MG63 (cell line): ENCODE data around the gene SPOCK1. TPM values are rescaled to one million over a fixed set of nuclear protein-coding genes. Genes with fewer than 3 reads are reported as not detected.

Source experiments
- DNase-seq: peaks from one replicate; pipeline ENCODE4 v3.0.0-alpha.2; 2020
- H3K27me3 ChIP-seq: fragments of 250-450 bp; sonication (Bioruptor Pico); 2 replicates; pipeline ENCODE4 v1.5.1; 2020; ENCODE audit warnings: mild to moderate bottlenecking, moderate library complexity
- H3K36me3 ChIP-seq: fragments of 250-450 bp; sonication (Bioruptor Pico); 2 replicates; pipeline ENCODE4 v1.5.1; 2020; ENCODE audit warnings: mild to moderate bottlenecking, moderate library complexity
- H3K4me3 ChIP-seq: fragments of 250-450 bp; sonication (Bioruptor Pico); 2 replicates; pipeline ENCODE4 v1.5.1; 2020; ENCODE audit warnings: mild to moderate bottlenecking, moderate library complexity
- H3K9me3 ChIP-seq: fragments of 250-450 bp; sonication (Bioruptor Pico); 2 replicates; pipeline ENCODE4 v1.5.1; 2020; ENCODE audit warnings: mild to moderate bottlenecking, moderate library complexity
- total RNA-seq: library from RNA; depleted of rRNA; stranded (reverse); fragments of >200 nt; shearing (Covaris generic); gene quantifications from 2 replicates; pipeline ENCODE4 v1.2.3, GENCODE V29; 2014; ENCODE audit warnings: low replicate concordance

The SPOCK1 gene
- total RNA-seq, 1 experiment from 2014 or later = 92.3 TPM

DNA sequence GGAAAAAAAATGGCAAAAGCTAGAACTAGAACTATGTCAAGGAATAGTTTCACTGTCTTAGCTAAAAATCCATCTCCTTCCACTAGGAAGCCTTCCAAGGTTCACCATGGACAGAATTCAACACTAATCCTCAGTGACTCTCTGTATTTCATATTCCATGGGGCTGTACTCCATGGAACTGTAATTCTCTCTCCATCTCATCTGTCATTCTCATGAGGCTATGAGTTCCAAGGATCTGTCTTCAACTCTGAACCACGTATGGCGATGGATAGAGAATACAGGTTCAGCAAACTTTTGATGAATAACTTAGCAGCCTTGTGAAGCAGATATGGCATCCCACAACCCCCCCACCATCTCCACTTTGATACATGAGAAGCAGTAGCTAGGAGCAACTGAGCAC lies 184.0 kb downstream of the SPOCK1 start:
- Histone ChIP-seq H3K27me3 (no peaks in the 10 kb centered on the region), H3K4me3 (no peak overlapping the region), H3K36me3 (peaks cover 4% of the 10 kb centered on the region; the same call in 1 of the 2 replicates), H3K9me3 (no peaks in the 10 kb centered on the region)
- DNase-seq = no peak

DNA sequence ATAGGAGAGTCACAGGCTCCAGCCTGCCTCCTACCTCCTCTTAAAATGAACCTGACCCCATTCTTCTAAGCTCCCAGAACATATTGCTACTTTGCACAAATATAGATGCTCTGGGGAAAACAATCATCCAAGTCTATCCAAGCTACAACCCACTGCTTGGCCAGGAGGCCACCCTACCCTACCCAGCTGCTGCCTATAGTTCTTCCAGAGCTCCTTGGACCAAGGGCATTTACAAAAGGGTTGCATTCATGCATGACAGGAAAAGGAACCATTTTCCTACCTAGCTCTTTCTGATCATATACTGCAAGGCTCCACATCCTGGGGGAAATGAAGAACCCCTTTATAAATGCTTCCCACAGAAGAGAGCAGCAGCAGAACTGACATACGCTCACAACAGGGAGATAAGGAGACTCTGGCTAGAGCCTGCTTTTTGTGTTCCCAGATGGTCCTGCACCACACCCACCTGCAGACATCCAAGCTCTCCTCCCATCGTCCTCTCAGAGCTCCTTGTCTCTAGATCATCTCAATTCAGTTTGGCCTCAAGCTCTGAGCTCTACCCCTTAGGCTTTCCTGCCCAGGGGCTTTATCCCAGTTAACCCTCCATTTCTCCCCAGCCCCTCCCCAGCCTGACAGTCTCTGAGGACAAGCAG lies 185.5 kb downstream of the SPOCK1 start:
- Histone ChIP-seq H3K27me3 (no peaks in the 10 kb centered on the region), H3K9me3 (no peaks in the 10 kb centered on the region), H3K36me3 (peaks cover 4% of the 10 kb centered on the region; the same call in 1 of the 2 replicates), H3K4me3 (no peak overlapping the region)
- DNase-seq = no peak

DNA sequence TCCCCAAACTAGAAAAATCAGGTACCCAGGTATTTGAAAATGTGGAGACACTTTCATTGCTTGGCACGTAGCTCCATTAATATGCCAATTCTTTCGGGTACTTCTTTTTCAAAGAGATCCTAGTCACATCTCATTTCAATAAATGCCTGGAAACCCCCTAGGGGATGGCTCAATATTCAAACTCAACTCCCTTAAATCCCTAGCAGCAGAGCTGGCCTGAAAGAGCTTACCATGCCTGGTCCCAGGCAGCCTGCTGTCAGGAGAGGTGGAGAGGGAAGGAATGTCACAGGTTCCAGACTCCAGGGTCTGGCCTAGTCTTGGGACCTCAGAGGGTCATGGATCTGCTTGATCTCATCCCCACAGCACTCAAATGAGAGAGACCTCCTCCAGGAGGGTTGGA lies 187.1 kb downstream of the SPOCK1 start:
- no peaks in the 10 kb centered on the region for H3K27me3 ChIP-seq
- no peaks in the 10 kb centered on the region for H3K9me3 ChIP-seq
- DNase-seq = no peak
- H3K36me3 ChIP-seq = peaks cover 4% of the 10 kb centered on the region; the same call in 1 of the 2 replicates
- no peak overlapping the region for H3K4me3 ChIP-seq

DNA sequence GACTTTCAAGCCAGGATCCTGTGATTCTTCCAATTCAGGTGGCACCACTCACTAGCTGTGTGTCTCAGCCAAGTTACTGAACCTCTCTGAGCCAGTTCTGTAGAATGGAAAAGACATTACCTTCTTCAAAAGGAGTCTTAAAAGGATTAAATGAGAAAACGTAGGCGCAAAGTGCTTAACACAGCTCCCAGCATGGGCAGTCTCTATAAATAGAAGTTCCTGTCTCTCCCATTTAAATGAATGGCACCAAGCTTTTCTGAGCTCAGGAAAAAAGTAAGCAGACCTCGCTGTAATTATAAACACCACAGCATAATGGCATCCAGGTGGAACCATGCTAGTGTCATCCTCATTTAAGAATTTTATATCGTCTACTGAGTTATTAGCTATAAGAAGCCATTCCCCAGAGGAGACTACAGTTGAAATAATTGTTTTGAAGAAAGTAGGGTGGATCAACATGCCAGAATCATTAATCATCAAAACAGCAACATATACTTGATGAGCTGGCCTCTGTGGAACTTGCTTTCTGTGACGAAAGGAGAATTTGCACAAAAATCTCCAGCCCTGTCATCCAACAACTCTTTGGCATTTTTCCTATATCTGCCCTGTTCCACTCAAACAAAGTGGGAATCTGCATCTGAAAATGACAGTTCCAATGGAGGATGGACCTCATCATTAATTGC lies 188.9 kb downstream of the SPOCK1 start:
- DNase-seq = peak; percentile 78
- Histone ChIP-seq H3K27me3 (no peaks in the 10 kb centered on the region), H3K36me3 (no peaks in the 10 kb centered on the region), H3K4me3 (no peak overlapping the region), H3K9me3 (no peaks in the 10 kb centered on the region)

DNA sequence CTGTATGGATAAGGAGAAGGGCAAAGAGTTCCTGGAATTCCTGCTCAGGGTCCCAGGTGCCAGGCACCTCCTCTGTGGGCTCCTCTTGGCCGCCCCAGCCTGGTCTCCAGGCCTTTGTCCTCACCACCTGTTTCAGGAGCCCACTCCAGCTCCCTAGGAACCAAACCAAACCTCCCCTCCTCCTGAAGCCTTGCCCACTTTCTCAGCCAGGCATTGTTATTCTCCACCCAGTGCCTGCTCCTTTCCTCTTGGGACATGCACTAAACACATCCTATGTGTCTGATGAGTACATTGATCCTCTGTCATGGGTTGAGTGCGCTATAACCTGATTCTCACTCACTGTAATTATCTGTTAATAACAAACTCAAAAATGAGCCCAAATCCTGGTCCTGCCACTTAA lies 189.8 kb downstream of the SPOCK1 start:
- DNase-seq = no peak
- H3K36me3 ChIP-seq = no peaks in the 10 kb centered on the region
- H3K27me3 ChIP-seq = no peaks in the 10 kb centered on the region
- no peaks in the 10 kb centered on the region for H3K9me3 ChIP-seq
- no peak overlapping the region for H3K4me3 ChIP-seq

DNA sequence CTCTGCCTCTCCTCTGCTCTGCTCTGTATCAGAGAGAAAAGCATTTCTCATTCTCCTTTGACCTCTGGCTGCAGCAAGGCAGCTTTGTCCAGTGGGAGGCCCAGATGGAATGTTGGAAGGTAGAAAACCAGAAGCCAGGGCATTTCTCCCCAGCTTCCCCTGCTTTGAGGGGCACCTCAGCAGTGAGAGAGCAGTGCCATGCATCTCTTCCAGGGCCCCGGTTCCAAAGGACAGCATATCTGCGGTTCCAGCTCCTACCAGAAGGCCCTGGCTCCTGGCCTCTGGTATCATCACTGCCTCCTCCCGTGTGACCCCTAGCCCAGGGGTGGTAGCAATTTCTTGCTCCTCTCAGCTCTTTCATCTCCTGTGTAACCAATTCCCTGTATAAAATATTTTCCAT lies 190.8 kb downstream of the SPOCK1 start:
- no peaks in the 10 kb centered on the region for H3K9me3 ChIP-seq
- H3K36me3 ChIP-seq = no peaks in the 10 kb centered on the region
- no peak overlapping the region for H3K4me3 ChIP-seq
- no peak for DNase-seq
- no peaks in the 10 kb centered on the region for H3K27me3 ChIP-seq

DNA sequence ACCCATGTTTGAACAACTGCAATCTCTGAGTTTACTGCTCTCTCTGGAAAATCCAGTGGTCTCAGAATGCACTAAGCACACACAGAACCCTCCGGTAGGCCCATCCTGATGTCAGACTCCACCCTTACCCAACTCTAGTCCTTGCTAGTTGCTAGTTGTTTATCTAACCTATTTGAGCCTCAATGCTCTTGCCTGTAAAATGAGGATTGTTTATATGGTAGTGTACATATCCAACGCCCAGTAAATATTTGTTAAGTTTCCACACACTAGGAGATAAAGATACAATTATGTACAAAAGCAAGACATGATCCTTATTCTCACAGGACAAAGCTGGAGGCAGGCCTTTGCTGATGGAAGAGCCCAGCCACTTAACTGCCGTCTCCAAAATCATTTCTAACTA lies 192.2 kb downstream of the SPOCK1 start:
- Histone ChIP-seq H3K36me3 (no peaks in the 10 kb centered on the region), H3K27me3 (no peaks in the 10 kb centered on the region), H3K4me3 (no peak overlapping the region), H3K9me3 (no peaks in the 10 kb centered on the region)
- DNase-seq = no peak

DNA sequence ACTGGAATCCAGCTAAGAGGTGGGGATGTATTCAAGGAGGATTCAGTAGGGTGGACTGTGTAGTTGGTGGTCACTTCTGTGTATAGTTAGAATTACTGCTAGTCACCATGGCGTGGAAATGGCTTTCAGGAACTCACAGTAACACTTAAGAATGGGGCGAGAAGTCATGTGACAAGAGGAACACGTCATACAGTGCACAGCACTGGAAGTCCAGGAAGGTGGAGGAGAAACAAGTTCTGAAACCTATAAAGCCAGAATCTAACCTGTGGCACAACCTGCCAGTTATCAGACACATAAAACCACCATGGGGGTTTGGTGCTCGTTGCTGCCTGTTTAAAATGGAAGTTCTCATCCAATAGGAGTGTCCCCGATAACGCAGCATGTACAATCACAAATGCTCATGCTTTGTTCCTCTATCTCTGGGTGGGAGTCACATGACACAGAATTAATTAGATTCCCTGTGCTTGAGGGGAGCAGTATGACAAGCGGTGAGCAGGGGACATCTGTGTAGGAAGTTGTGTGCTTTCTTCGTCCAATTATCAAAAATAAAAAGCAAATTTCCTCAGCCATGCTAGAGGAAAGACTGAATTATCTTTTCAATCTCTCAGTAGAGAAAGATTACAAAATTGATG lies 193.0 kb downstream of the SPOCK1 start:
- H3K4me3 ChIP-seq = no peak overlapping the region
- no peaks in the 10 kb centered on the region for H3K27me3 ChIP-seq
- no peaks in the 10 kb centered on the region for H3K9me3 ChIP-seq
- no peak for DNase-seq
- H3K36me3 ChIP-seq = no peaks in the 10 kb centered on the region

DNA sequence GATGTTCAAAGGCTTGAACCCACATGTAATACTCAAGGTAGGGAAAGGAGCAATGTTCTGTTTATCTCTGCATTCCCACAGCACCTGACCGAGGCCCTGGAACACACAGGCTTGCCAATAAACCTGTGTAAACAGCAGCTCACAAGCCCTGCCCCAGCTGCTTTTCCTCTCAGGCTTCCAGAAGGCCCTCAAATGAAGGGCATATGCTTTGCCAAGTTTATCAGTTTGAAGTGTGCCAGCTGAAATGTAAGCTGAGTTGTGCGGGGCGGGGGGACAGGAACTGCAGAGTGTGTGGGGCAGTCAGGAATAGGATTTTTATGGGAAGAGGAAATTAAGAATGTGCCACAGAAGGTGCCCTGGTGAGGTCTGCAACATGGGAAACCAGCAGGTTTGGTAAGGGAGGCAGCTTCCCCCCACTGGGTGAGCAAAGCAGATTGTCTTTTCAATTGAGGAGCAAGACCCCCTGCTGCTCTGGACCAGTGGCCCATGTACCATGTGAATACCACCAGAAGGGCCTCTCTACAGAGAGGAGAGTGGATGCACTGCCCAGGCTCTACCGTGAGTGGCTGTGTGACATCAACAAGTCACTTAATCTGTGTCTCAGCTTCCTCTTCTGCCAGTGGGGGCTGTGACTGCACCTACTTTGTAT lies 194.8 kb downstream of the SPOCK1 start:
- DNase-seq = peak; percentile 54
- Histone ChIP-seq H3K36me3 (no peaks in the 10 kb centered on the region), H3K27me3 (no peaks in the 10 kb centered on the region), H3K9me3 (0 out of 2 replicates have a peak, but pooled peaks cover 2% of the 10 kb centered on the region), H3K4me3 (no peak overlapping the region)

DNA sequence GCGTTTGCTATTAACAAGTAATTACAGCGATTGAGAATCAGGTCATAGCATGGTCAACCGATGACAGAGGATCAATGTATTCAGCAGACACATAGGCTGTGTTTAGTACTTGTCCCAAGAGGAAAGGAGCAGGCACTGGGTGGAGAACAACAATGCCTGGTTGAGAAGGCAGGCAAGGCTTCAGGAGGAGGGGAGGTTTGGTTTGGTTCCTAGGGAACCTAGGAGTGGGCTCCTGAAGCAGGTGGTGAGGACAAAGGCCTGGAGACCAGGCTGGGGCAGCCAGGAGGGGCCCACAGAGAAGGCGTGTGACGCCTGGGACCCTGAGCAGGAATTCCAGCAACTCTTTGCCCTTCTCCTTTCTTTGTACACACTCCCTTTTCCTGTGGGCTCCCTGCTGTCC lies 195.6 kb downstream of the SPOCK1 start:
- Histone ChIP-seq H3K4me3 (no peak overlapping the region), H3K9me3 (0 out of 2 replicates have a peak, but pooled peaks cover 2% of the 10 kb centered on the region), H3K36me3 (no peaks in the 10 kb centered on the region), H3K27me3 (no peaks in the 10 kb centered on the region)
- DNase-seq = no peak

DNA sequence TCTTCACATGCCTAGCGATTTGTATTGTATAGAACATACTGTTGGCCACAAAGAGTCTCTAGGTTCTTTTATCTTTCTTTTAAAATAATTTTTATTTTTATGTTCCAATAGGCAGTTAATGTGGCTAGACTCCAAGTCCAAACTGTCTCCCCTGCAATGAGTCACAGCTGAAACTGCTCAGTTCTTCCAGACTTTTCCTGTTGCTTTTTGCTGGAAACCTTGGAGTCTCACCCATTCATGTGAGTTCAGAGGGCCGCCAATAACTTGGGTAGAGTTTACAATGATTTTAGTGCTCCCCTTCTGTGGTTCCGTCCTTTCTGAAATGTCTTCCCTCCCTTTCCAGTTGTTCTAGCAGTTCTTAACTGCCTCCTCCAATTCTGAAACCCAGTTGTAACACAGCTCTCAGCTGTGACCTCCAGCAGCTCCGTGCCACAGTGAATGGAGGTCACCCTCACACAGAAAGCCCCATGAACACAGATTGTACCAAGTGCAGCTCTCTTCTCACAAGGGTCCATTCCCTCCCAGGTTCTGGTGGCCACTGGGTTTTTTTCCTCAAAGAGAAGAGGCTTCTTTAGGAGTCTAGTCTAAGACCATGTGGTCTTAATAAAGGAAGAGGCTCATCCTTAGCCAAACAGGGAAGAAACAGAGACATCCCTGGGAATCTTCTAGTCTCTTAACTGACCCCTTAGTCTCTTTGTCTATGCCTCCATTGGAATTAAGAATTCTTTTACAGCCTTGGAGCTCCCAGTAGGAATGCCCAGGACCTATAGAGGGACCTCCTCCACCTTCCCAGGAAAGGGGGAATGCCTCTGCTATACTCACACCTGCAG lies 198.5 kb downstream of the SPOCK1 start:
- DNase-seq = peak; percentile 52
- 0 out of 2 replicates have a peak, but pooled peaks cover 2% of the 10 kb centered on the region for H3K9me3 ChIP-seq
- no peak overlapping the region for H3K4me3 ChIP-seq
- H3K36me3 ChIP-seq = no peaks in the 10 kb centered on the region
- H3K27me3 ChIP-seq = no peaks in the 10 kb centered on the region

DNA sequence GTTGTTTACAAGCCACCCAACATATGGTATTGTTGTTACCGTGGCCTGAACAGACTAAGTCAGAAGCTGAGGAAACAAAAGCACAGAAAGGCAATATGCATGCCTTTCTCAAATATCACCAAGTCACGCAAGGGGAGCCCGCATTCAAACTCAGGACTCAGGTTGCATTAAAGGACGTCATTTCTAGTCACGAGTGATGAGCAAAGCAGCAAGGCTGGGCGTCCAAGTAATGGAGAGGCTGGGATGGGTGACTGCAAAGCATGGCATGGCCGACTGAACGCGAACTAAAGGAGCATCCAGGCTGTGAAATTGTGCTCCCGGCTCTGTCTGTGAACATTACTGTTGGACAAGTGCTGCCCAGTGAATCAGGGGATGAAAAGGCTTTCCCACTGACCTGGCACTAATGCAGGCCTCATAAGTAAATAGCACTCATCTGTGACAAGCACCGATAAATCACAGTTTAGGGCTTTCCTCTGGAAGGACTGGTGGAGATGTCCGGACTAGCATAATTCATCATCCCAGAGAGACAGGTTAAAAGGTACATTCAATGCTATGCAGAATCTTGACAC lies 202.8 kb downstream of the SPOCK1 start:
- no peaks in the 10 kb centered on the region for H3K36me3 ChIP-seq
- H3K27me3 ChIP-seq = no peaks in the 10 kb centered on the region
- no peak for DNase-seq
- 0 out of 2 replicates have a peak, but pooled peaks cover 2% of the 10 kb centered on the region for H3K9me3 ChIP-seq
- H3K4me3 ChIP-seq = no peak overlapping the region

DNA sequence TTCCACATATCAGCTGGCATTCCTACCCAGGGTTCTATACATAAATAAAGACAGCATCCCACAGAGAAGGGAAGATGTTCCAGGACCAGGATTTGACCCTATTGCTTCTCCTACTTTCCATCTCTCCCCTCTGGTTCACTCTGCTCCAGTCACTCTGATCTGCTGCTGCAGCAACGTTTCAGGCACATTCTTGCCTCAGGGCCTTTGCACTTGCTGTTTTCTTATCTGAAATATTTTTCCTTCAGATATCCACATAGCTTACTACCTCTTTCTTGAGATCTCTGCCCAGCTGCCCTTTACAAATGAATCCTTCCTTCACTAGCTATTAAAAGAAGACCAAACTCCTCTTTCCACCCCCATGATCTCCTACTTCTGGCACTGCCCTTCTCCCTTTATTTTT lies 204.5 kb downstream of the SPOCK1 start:
- H3K36me3 ChIP-seq = no peaks in the 10 kb centered on the region
- no peaks in the 10 kb centered on the region for H3K27me3 ChIP-seq
- 0 out of 2 replicates have a peak, but pooled peaks cover 2% of the 10 kb centered on the region for H3K9me3 ChIP-seq
- no peak for DNase-seq
- H3K4me3 ChIP-seq = no peak overlapping the region

DNA sequence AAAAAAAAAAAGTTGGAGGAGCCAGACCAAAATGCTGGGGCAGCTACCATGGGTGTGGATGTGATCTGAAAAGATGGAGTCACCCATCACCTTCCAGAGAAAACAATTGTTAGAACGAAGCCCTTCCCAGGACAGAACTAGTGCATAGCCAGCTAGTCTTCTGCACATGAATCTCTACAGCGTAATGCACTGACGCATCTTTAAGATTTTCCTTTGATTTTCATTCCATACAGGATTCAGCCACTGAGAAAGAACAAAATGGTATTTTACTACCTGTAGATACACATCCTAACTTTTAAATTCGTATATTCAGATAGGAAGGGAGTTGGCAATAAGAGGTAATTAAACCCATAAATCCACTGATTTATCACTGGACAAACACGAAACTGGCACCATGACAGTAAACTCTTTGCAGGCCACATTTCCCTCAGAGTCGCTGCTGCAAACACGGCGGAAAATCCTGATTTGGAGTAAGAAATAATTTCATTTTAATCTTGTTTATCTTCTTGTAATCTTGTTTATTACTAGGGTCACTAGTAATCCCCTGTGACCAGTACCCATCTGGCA lies 206.6 kb downstream of the SPOCK1 start:
- 0 out of 2 replicates have a peak, but pooled peaks cover 2% of the 10 kb centered on the region for H3K9me3 ChIP-seq
- no peak for DNase-seq
- H3K27me3 ChIP-seq = no peaks in the 10 kb centered on the region
- H3K4me3 ChIP-seq = no peak overlapping the region
- H3K36me3 ChIP-seq = no peaks in the 10 kb centered on the region

DNA sequence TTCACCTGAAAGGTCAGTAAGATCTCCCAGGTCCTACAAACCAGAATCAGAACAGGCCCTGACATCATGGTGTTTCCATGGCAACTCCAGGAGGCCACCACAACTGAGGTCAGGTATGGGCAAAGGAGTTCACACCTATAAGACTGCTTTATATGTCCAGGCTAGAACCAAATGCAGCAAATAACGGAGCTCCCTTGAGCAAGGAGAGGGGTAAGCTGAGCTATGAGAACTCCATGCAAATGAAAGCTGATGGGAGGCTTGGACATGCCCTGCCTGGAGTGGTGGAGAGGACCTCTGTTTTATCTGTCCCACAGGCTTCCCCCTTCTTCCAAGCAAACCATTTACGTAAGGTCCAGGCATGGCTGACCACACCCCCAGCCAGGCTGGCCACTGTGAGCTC lies 207.7 kb downstream of the SPOCK1 start:
- Histone ChIP-seq H3K36me3 (no peaks in the 10 kb centered on the region), H3K4me3 (no peak overlapping the region), H3K27me3 (no peaks in the 10 kb centered on the region), H3K9me3 (0 out of 2 replicates have a peak, but pooled peaks cover 2% of the 10 kb centered on the region)
- no peak for DNase-seq

DNA sequence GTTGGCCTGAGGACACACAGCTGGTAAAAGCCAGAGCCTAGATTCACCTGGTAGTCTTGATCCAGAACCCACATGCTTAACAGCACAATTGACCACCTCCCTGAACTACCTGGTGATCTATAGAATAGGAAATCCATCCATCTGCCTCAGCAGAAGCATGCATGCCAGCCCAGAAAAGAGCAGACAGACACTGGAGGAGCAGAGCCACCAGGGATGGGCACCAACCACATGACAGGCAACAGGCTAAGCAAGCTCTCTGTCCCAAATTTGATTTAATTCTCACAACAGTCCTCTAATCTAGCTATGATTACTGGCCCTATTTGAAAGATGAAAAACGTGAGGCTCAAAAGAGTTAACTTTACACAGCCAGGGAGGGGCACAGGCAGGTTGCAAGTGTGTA lies 208.1 kb downstream of the SPOCK1 start:
- DNase-seq = no peak
- H3K27me3 ChIP-seq = no peaks in the 10 kb centered on the region
- no peaks in the 10 kb centered on the region for H3K36me3 ChIP-seq
- H3K4me3 ChIP-seq = no peak overlapping the region
- 0 out of 2 replicates have a peak, but pooled peaks cover 2% of the 10 kb centered on the region for H3K9me3 ChIP-seq
